Fibroblast of peridontal ligament (primary cell): ENCODE data around the gene RPN2.
"Not testable (repeated sequence)": the region's sequence is repeated elsewhere in the genome, so short reads cannot be mapped to it uniquely, and the experiment has no call there.

ENCODE experiments used
- DNase-seq: peaks from one replicate; pipeline ENCODE4 v3.0.0-alpha.2; 2010; ENCODE audit errors: extremely low read depth

The RPN2 gene

GRCh38 chr20:37178839-37179682 lies at the start of gene RPN2, which contains the start of gene MROH8:
RPN2 (plus strand) TSS chr20:37179330; CDS start chr20:37179357, 27 bp downstream.
MROH8 (minus strand) TSS chr20:37179548.
- peak; percentile 96 for DNase-seq

- peak; percentile 39 for DNase-seq
Measured at GRCh38 chr20:37131486-37131885, 47.6 kb upstream of the RPN2 start.

- DNase-seq, result no peak
Measured at GRCh38 chr20:37133952-37134351, 45.2 kb upstream of the RPN2 start.

- DNase-seq, result no peak
Measured at GRCh38 chr20:37137547-37137946, 41.6 kb upstream of the RPN2 start.

- DNase-seq, result no peak
Measured at GRCh38 chr20:37142708-37143107, 36.4 kb upstream of the RPN2 start.

- DNase-seq, result no peak
Measured at GRCh38 chr20:37144856-37145404, 34.2 kb upstream of the RPN2 start.

GRCh38 chr20:37147250-37147649 lies 31.9 kb upstream of the RPN2 start:
- no peak for DNase-seq

- not testable (repeated sequence) for DNase-seq
Measured at GRCh38 chr20:37150864-37151263, 28.3 kb upstream of the RPN2 start.

GRCh38 chr20:37151529-37151928 lies 27.6 kb upstream of the RPN2 start:
- no peak for DNase-seq

GRCh38 chr20:37152284-37152683 lies 26.8 kb upstream of the RPN2 start:
- DNase-seq, result no peak

GRCh38 chr20:37154684-37155298 lies 24.3 kb upstream of the RPN2 start:
- no peak for DNase-seq

GRCh38 chr20:37155987-37156386 lies 23.1 kb upstream of the RPN2 start:
- no peak for DNase-seq

GRCh38 chr20:37158248-37158647 lies 20.9 kb upstream of the RPN2 start:
- DNase-seq, result no peak

GRCh38 chr20:37160683-37161082 lies 18.4 kb upstream of the RPN2 start:
- DNase-seq, result no peak

GRCh38 chr20:37161830-37162549 lies 17.1 kb upstream of the RPN2 start:
- DNase-seq, result no peak

GRCh38 chr20:37162646-37163045 lies 16.5 kb upstream of the RPN2 start:
- DNase-seq, result no peak

GRCh38 chr20:37163832-37164554 lies 15.1 kb upstream of the RPN2 start:
- DNase-seq, result no peak

GRCh38 chr20:37165031-37165430 lies 14.1 kb upstream of the RPN2 start:
- peak; percentile 19 for DNase-seq

GRCh38 chr20:37166867-37167266 lies 12.3 kb upstream of the RPN2 start:
- no peak for DNase-seq

- DNase-seq, result no peak
Measured at GRCh38 chr20:37172836-37173235, 6.3 kb upstream of the RPN2 start.

GRCh38 chr20:37179683-37180524 lies 774 bp downstream of the RPN2 start:
- peak; percentile 37 for DNase-seq
